ENCODE measurements around the gene WDR4.

Gene WDR4

DNA sequence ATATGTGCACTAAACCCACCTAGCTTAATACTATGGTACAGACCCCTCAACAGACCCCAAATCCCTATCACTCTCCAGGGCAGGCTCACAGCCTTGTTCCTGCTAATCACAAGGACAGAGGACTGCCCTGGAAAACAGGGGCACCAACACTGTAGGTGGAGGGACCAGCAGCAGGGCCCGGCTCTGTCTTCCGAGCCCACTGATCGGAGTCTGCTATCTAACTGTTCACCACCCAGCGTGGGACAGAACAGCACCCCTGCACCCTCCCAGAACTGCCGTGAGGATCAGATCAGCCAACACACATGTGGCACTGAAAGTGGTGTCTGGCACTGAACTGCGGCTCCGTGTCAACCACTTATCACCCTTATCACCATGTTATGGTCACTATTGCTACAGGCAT lies 6.2 kb downstream of the WDR4 start:
- DNase-seq: no peak

DNA sequence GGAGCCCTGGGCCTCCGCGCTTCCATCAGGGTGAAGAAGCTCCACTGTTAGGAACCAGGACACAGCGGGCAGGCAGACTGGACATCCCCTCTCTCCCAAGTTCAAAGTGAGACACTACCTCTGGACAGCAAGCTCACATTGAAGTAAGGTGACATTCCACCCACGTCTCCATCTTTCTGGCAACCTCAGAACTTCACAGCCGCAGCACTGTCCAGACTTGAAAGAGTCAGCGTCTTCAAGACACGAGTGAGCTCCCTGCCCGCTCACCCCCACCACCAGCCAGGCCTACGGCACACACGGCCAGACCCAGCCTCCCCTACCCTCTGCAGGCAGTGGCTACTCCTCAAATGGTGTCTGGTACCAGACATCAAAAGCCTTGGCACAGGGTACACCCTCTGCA lies 11.1 kb downstream of the WDR4 start:
- no peak for DNase-seq

DNA sequence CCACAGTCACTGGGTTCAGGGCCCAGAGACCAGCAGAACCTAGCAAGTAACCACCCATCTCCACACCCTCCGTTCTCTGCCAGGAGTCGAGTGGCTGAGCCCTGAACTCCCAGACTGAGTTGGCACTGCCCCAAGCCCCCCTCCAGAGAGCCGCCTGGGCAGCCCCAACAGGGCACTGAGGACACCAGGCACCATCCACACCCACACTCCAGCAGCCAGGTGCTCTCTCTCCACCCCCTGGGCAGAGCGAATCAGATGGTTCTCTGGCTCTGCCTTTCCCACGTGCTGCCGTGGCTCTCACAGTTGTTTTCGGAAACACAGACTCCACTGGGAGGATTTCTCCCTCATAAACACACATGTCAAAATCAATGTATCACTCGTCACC lies 13.6 kb downstream of the WDR4 start:
- no peak for DNase-seq

DNA sequence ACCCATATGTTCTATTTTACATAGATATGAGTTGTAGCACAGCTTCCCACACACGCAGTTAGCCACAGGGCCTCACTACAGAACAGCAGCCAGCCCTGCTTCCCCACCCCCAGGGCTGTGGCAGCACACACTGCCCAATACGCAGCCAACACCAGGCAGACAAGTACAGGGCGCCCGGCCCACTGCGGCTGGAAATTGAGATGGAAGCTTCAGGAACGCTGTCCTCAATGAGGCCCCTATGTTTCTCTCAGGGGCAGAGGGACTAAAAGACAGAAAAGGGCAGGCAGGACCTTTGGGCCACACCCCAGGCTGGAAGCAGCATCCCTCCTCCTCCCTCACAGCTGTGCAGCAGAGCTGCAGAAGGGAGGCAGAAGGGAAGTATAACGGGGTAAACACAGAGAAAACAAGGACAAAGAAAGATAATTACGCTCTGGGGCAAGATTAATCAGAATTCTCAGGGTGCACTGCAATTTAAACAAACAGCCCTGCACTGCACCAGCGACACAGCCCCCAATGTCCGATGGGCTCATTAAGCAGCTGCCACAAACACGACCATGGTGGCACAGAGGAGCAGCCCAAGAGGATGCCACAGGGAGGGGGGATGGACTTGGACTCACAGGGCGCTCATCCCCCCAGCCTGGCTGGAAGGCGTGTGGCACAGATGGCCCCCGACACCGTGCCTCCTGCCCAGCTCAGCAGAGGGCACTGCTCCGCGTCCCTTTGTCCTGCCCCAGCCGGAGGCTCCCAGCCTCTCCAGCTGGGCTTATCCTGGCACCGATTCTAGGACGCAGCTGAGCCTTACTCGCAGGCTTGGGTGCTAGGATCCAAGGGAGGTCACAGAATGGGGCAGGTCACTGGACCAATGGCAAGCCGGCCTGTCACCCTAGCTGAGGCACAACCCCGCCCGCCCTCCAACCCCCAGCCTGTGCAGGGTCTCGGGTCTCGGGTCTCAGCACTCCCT lies 14.2 kb downstream of the WDR4 start:
- peak; percentile 87 for DNase-seq

DNA sequence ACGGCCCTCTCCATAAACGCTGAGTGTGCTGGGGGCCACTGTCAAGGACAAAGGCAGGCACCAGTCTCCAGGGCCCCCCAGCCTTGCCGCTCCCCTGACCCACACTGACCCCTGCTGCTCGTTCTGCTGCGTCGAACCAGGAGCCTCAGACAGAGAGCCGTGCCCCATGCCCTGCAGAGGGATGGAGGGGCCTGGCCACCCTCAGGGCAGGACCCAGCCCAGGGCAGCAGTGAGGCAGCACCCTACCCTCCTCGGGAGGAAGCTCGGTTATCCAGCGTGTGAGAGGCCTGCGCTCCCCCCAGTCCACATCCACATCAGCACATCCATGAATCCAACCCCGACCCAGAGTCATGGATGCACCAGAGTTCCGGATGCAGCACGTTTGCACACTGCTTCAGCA lies 15.1 kb downstream of the WDR4 start:
- DNase-seq: no peak

DNA sequence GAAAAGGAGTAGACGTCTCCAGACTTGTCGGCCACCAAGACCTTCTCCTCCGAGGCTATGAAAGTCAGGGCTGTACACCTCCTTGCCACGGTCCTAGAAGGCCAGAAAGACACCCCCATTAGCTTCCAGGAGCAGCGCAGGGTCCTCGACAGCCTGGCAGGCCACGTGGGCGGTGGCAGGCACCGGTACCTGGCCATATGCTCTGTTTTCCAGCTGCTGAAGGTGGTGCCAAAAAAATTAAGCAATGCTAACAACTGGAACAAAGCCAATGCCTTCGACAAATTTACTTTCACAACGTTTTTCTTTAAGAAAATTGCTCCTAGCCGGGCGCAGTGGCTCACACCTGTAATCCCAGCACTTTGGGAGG lies 15.9 kb downstream of the WDR4 start:
- DNase-seq: no peak

DNA sequence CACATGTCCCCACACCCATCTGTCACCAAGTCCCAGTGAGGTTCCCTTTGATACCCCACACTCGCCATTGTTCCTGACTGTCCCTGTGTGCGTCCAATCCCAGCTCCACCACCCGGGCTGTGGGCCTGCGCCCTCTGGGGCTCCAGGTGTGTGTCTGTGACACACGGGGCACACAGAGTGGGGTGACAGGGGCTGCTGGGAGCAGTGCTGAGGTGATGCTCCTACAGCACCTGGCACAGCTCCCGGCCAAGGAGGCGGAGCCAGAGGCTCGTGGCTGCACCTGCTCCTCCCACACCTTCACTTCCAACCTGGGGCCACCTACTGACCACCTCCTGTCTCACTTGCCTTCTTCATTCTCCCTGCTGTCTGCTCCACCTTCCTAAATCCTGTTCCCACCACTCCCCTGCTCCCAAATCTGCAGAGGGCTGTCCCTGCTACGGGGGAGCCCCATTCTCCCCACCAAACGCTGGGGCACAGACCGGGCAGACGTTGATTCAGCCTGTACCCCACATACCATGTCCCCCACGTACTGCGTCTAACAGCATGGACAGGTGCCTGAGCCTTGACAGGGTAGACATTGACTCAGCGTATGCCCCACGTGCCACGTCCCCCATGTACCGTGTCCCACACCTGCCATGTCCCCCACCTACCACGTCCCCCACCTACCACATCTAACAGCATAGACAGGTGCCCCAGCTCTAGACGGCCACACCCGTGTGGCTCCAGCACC lies 16.4 kb downstream of the WDR4 start:
- no peak for DNase-seq

DNA sequence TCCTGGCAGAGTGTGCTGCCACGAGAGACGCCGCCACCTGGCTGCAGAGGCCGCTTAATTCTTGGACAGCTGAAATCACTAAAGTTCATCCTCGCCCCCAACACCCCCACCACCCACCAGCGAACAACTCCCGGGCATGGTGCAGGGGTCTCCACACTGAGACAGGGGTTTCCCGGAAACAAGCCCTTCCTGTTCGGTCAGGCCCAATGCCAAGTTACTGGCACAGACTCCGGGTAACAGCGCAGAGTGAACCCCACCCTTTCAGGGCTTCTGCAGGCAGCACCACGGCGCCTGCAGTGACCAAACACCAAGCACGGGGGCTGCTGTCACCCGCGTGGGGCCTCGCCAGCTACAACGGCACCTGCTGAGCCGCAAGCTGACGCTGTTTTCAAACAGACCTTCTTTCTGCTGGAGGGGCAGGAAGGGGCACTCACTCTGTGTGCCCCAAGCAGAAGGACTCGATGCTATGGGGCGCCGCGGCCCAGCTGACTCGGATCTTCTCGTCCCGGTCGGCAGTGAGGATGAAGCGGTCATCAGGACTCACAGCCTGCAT lies 17.4 kb downstream of the WDR4 start:
- no peak for DNase-seq

DNA sequence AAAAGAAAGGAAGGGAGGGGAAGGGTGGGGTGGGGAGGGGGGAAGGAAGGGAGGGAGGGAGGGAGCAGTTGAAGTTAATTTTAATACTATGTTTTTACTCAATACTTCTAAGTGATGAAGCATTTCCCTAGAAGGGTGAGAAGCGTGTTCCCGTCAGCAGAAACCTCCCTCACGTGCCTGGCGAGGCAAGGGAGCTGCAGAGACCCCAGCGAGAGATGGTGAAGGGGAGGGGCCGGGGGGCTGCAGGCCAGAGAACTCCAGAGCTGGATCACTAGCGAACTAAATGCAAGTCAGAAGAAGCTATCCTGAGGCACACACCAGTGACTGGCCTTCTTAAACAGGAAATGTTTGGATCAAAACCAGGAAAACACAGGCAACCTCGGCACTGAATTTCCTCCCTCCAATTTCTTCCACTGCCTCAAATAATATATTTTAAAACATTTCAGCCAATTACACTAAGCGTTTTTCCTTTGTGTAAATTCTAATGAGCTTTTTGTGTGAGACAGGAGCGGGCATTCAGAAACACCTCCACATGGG lies 18.0 kb downstream of the WDR4 start:
- no peak for DNase-seq

DNA sequence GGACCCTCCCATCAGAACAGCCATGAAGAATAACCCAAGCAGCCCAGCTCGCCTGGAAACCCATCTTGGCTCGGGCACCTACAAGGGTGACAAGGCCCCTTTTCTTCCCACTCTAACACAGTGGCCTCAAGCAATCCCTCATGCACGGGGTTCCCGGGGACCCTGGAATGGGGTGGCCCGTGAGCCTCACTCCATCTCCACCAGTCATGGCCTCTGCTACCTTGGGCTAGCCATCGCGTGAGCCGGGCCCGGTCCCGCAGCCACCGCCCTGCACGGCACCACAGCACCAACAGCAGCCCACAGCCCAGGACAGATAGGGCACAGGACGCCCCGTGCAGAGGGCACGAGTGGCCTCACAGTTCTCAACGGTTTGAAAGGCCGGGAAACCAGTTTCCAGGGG lies 19.0 kb downstream of the WDR4 start:
- DNase-seq: no peak

DNA sequence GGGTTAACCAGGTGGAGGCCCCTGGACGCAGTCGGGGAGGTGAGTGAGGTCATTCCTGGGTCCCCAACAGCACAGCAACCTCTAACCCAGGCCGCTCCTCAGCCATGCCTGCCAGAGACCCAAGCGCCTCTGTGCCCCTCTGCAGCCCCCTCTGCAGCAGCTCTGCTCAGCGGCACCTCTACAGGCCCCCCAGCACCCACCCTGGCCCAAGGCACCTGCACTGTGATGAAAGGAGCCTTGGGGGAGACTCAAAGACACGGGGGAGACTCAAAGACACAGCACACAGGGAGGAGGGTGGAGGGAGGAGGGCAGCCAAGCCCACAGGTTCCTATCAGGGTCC lies 19.5 kb downstream of the WDR4 start:
- no peak for DNase-seq

DNA sequence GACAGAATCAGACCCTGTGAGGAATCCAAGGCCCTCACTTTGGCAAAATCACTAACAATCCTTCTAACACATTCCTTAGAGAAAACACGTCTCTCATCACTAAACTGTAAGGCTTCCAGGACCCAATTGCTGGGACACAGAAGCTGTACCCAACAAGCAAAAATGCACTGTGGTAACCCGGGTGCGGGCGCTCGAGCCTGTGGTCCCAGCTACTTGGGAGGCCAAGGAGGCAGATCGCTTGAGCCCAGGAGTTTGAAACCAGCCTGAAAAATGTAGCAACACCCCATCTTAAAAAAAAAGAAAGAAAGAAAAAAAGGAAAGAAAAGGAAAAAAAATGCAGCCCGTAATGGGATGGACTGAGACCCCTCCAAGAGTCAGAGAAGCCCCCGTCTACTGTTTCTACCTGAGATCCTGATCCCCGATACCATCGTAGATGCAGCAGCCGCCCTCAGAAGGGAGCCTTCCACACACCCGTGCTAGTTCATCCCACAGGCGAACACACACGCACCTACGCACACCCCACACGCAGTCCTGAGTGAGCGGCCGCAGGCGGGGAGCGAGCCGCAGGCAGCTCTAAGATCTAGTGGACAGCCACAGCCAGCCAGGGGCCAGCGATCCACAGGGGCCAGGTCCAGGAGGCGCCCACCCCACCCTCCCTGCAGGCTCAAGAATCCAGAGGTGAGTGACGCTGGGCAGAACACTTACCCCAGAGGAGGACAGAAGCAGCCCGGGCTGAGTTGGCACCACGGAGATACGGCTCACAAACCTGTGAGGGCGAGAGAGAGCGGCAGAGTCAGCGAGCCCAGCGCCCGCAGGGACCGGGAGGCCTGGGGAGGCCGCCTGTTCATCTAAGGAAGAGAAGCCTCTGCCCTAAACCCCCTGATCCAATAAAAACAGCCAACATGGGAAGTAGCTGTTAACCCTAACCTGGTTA lies 20.1 kb downstream of the WDR4 start:
- DNase-seq: no peak

DNA sequence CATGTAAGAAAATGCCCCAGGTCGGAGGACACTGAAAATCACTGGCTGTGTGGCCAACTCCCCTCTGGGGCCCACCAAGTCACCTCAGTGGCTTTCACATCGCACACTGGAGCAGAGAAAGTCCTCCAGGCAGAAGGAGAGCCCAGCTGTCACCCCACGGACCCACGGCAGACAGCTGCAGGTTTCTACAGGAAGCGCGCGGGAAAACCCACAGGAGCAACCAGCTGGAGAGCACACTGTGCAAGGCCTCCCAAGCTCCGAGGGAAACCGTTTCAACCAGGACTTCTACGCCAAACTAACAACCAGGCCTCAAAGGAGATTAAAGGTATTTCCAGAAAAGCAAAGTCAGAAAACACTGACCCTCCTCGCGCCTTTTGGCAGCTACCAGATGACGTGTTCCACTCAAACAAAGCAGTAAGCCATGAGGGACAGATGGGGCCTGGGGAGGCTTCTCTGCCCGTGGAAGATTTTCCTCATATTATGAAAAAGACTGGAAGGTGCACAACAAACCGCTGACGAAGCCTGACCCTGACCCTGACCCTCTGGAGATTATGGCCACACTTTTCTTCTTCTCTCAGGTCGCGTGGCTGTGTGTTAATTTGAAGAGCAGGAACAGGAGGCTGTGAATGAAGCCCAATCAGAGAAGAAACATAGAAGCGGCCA lies 21.0 kb downstream of the WDR4 start:
- DNase-seq: no peak

DNA sequence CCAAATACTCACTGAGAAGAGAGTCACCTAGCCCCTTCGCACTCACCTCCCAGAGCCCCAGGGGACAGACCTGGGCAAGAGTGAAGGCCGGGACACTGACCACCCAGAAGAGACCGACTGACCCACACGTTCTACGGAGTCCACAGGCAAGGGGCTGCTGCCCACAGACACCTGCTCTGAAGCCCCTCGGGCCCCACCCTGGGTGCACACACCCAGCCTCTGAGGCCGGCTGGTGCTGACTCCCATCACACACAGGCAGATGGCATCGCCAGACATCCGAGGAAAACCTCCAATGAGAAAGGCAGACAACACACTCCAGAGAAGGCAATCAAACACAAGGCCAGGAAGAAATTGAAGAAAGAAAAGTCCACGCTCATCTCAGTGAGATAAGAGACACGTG lies 22.1 kb downstream of the WDR4 start:
- DNase-seq: no peak

DNA sequence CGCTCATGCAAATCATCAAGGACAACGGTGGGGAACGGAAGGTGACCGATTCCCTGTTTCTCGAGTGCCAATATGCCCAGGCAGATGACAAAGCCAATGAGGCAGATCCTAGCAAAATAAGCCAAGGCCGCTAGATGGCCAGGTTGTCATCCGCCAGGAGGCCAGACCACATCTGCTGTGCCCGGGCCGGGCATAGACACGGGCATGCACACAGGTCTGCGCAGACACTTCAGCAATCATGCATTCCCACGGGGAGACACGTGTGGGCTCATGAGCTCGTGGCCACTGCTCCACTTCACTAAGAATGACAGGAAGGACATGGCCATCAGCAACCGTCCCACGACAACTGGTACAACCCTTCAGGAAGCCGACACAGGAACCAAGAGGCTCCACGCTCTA lies 23.4 kb downstream of the WDR4 start:
- no peak for DNase-seq

DNA sequence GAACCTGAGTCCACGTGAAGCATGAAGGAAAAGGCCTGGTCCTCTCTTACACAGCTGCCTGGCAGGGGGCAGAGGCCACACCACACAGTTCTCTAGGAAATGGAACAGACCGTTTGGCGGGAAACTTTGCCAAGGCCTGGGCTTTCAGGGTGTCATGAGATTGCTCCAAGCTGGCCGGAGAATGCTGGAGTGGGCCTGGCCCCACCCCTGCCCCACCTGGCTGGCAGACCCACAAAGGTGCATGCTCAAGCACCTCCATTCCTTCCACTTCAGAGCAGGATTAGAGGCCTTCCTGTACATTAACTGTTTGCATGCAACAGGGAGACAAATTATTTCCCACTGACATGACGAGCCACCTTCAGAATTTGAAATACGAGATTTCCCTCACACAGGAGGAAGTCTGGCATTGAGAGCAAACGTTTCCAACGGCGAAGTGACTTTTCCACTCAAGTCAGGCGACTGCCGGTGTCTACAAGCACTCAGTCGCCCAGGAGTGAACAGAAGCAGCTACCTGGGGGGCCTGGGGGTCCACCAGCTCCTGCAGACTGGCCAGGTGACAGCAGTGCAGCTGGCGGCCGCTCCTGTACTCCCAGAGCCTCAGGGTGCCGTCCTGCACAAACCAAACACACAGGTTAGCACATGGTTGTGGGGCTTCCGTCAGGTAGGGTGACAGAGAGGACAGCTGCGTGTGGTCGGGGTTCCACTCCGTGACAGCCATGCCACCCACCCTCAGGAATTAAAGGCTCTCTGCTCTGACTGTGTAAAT lies 24.0 kb downstream of the WDR4 start:
- no peak for DNase-seq

DNA sequence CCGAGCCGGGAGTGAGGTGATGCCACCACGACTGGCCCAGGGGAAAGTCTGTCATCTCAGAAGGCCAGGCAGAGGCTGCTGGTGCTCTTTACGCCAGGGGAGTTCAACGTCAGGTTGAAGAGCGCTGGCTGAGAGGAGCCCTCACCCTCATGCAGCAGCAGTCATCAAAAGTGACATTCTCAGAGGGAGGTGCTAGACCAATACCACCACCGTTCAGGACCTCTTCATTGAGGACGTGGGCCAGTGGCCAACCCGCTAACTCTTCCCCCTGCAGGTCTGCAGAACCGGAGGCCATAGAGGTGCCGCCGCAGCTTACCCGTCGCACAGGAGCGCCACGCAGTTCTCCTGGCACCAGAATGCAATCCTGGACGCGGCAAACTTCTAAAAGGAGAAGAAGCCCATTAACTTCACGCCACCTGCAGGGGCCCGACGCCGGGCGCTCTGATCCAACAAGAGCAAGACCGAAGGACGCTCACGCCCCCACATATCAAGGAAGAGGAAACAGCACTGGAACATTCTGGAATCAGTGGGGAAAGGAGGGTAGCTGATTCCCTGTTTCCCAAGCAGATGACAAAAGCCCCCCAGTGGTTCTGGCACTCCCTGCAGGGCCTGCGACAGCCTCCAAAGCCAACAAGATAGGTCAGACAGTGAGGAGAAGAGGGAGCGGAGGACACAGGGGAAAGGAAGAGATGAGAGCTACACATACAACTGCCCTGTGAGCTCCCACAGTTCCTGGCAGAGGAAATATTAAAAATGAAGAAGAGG lies 24.9 kb downstream of the WDR4 start:
- DNase-seq: no peak

DNA sequence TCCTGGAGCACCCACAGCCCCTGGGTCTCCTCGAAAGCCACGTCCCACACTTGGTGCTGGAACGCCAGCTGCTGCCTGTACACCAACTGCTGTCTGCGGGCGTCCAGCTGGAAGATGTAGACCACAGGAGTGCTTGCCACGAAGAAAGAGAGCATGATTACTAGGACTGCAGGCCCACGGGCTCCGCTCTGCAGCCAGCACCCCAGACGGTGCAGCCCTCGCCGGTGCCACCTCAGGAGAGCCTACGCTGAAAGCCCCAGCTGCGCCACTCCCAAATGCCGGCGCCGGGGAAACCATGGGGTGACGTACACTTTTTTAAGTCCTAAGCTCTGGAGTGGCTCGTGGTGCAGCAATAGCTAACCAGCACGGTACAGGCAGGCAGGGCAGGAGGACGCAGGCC lies 25.7 kb downstream of the WDR4 start:
- DNase-seq: no peak

DNA sequence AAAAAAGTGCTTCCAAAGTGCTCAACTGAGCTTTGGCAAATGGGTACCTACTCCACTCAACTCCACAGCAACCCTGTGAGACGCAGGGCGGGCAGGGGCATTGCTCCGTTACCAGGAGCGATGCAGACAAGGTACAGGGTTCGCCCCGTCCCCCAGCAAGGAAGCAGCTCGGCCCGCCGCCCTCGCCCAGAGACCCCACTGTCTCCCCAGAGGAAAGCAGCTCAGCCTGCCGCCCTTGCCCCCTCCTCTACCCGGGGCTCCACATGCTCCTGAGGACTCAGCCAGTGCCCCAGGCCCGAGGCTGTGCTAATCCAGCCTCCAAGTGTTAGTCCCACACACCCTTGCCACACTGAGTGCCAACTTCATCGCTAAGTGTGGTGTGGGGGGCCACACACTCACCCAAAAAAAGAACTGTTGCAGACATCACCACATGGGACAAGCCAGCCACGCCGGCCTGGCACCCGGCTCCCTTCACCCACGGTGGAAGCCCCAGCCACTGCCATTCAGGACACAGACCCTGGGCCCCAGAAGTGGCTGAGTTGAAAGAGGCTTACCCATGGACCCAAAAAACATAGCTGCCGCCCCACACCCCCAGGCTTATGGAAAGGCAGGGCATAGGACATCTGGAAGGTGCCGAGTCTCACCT lies 26.3 kb downstream of the WDR4 start:
- DNase-seq: no peak

Measured in NCI-H2227 treated with DMSO at 0.1 percent for 48 hours (cell line).